T-helper 2 cell treated with Interferon-gamma antibody and Interleukin-4, amounts not matched to agents 100 ng/mL and 5 ng/mL, for 36 hours (primary cell): Measurements from ENCODE around the gene SDR42E2. TPM values are rescaled to one million over a fixed set of nuclear protein-coding genes. Genes with fewer than 3 reads are reported as not detected.
"Not testable (repeated sequence)": the region's sequence is repeated elsewhere in the genome, so short reads cannot be mapped to it uniquely, and the experiment has no call there.

ENCODE experiments used
- intact Hi-C: fragments of 100-400 bp; cut with micrococcal nuclease; formaldehyde crosslinking; loops from one replicate; pipeline ENCODE4 v1.15.1; 2023
- total RNA-seq: library from RNA; stranded (reverse); gene quantifications from 2 replicates; pipeline ENCODE4 v1.2.3, GENCODE V29; 2022

Gene SDR42E2
- total RNA-seq, 1 donor from 2014 or later = not detected

DNA sequence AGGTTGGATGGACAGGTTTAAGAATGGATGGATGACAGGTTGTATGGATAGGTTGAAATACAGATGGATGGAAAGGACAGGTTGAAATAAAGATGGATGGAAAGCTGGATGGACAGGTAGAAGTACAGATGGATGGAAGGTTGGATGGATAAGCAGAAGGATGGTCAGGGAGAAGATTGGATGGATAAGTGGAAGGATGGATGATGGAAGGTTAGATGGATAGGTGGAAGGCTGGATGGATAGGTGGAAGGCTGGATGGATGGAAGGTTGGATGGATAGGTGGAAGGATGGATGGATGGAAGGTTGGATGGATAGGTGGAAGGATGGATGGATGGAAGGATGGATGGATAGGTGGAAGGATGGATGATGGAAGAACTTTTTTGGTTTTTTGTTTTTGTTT lies 905 bp upstream of the SDR42E2 start:
- intact Hi-C loops = no loop called here

DNA sequence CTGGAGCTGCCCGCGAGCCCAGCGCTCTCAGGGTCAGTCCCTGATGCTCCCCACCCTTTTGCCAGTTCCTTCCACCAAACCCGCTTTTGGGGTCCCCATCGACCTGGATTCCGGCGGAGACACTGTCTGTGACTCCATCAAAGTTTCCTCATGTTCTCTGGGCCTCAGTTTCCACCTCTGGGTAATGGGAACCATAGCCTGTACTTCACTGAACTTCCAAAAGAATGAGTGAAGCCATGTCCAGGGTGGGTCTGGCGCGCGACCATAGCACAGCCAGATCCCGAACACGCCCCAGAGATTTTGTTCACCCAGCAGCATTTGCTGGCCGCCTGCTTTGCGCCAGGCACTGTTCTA lies 327 bp downstream of the SDR42E2 start:
- intact Hi-C loops = no loop called here

DNA sequence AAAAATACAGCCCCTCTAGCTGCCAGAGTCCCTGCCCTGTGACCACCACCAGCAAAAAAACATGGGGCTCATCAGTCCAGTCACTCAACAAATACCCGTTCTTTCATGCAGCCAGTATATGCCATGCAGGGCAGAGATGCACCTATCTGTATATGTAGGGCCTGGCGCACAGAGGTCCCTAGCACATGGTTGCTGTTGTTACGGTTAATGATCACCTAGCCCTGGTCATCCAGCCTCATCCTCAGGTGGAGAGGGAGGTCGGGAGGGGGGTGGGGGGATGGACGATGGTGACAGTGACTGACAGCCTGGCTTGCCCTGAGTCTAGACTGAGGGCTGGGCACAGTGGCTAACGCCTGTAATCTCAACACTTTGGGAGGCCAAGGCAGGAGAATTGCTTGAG lies 1.5 kb downstream of the SDR42E2 start:
- intact Hi-C loops = no loop called here

DNA sequence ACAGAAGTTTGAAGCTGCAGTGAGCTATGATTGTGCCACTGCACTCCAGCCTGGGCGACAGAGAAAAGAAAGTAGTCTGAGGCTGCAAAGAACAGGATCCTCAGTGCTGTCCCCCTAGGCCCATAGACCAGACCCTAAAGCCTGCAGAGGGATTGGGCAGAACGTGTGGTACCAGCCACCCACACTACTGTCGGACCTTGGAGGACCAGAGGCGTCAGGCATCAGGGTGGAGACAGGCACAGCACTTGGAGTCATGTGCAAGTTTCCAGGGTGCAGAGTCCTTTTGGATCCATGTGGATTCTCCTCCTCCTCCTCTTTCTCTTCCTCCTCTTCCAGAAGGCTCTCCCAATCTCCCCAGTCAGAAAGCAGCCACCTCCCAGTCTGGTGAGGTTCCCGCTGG lies 2.2 kb downstream of the SDR42E2 start:
- intact Hi-C loops = no loop called here

DNA sequence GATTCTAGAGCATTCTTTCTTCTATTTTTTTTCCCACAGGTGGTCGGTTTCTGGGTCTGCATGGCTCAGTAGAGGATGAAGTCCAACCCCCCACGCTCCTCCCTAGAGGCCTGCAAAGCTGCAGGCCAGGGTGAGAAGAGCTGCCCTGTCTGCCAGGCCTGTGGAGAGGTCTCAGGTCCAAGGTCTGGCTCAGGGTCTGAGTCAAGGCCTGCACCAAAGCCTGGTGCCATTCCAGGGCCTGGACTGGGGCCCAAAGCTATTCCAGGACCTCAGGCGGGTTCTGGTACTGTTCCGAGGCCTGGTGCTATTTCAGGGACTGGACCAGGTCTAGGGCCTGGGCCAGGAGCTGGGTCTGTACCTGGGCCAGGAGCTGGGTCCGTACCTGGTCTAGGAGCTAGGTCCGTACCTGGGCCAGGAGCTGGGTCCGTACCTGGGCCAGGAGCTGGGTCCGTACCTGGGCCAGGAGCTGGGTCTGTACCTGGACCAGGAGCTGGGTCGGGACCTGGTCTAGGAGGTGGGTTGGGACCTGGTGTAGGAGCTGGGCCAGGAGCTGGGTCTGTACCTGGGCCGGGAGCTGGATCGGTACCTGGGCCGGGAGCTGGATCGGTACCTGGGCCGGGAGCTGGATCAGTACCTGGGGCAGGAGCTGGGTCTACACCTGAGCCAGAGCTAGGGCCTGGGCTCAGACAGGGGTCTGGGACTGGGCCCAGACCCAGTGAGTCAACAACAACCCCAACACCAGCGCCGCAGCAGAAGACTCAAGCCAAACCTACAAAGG lies 3.4 kb downstream of the SDR42E2 start:
- intact Hi-C loops = no loop called here

DNA sequence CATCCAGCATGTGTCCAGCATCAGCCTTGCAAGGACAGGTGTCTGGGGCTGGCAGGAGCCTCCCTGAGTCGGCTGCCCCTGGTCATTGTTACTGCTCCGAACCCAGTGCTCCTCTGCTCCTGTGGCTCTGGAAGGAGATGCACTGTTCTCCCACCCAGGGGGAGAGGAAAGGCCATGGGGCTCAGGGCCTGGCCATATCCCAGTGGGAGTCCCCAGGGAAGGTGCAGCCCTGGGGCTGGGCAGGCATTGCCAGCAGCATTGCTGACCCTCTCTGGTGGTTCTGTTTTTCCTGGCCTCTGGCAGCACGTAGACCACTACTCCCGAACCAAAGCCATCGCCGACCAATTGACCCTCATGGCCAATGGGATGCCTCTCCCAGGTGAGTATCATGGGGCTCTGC lies 9.6 kb downstream of the SDR42E2 start:
- intact Hi-C loops = no loop called here

DNA sequence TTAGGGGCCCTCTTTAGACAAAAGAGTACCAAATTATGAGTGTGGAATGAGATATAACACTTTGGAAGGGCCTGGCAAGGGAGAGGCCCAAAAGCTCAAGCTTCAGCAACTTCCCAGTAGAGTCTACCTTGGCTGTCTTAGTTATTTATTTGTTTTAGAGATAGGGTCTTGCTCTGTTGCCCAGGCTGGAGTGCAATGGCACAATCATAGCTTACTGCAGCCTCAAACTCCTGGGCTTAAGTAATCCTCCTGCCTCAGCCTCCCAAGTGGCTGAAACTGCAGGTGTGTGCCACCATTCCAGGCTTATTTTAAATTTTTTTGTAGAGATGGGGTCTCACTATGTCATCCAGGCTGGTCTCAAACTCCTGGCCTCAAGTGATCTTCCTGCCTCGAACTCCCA lies 10.3 kb downstream of the SDR42E2 start:
- intact Hi-C loops = not testable (repeated sequence)

DNA sequence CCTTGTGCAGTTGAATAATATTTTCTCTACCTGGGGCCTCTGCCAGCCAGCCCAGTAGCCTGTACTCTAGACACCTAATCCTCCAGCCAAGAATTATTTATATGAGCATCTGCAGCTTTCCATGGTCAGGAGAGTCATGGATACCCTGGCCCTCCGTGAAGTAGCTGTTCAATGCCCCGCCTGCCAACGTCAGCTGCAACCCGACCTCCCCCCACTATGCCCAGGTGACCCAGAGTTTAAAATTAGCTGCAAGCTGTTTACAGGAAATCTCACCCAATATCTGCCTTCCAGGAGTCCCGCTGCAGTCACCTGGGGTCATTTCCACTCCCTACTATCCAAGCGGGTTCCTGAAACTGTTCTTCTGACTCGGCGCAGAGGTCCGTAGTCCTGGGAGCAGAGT lies 12.3 kb downstream of the SDR42E2 start:
- intact Hi-C loops = no loop called here

DNA sequence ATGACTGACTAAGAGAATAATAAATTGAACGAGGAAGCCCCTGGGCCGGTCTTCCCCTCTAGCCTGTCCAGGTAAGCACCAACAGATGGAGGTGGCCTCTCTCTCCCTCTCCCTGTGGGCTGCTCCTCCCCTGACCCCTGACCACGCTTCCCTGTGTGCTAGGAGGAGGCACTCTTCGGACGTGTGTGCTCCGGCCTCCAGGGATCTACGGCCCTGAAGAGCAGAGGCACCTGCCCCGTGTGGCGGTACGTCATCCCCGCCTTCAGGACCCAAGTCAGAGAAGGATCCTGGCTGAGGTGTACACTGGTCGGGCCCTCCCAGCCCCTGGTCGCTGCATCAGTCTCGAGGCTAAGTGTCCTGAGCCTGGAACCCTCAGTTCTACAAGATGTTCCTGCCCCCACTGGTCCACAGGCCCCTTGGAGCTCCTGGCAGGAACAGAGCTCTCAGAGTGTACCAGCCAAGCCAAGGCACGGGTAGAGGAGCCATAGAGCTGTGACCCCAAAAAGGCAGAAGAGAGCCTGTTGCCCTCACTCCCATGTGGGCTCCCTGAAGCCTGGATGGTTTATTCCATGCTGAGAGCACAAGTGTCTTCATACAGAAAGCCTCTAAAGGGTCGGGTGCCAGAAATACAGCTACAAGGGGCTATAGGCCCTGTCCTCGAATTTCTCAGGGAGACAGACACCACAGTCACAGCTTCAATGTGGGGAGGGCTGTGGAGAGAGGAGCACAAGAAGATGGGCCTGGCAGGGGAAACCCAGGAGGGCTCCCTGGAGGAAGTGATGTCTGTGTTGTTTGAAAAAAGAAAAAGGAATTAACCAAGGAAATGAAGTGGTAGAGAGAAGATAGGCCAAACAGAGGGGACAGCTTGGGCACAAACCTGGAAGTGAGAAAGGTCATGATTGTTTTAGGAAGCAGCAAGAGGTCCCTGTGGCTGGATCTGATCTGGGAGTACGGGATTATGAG lies 15.9 kb downstream of the SDR42E2 start:
- intact Hi-C loops = no loop called here

DNA sequence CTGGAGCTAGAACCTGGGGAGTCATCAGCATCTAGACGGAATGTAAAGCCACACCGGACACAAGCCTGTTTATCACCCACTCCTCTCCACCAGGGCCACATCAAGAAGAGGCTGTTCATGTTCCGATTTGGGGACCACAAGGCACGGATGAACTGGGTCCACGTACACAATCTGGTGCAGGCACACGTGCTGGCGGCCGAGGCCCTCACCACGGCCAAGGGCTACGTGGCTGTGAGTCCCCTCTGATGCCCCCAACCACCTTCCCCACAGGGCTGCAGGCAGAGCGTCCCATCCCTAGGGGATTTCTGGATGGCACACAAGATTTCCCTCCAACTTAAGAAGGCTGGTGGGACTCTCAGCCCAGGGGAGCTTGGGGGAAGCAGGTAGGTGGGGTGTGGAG lies 19.1 kb downstream of the SDR42E2 start:
- intact Hi-C loops = no loop called here

DNA sequence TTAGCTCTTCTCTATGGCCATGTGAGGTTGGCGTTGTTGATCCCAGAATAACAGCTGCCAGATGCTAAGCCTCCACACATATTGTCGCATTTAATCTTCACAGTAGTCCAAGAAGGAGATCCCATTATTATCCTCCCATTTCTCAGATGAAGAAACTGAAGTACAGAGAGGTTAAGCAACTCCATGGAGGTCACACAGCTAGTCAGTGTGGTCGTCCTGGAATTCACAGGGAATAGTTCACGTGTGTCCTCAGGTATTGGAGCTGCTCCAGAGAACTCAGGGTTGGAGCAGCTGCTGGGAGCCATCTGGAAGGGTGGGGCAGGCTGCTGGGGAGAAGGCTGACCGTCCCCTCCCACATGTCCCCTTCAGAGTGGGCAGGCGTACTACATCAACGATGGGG lies 19.5 kb downstream of the SDR42E2 start:
- intact Hi-C loops = no loop called here

DNA sequence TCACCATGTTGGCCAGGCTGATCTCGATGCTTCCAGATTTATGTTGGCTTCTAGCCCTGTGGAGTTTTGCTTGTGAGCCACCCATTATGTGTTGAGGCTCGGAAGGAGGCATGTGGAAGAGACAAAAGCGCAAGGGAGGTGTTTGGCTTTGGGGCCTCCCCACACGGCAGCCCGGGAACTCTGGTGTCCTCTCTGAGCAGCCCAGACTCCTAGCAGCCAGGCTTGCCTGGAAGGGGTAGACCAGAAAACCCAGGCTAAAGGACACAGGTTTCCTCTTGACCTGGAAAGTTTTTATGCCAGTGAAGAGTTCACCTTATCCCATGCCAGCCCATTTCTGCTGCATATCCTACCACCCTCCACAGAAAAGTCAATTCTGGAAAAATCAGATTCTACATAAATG lies 21.0 kb downstream of the SDR42E2 start:
- intact Hi-C loops = no loop called here

DNA sequence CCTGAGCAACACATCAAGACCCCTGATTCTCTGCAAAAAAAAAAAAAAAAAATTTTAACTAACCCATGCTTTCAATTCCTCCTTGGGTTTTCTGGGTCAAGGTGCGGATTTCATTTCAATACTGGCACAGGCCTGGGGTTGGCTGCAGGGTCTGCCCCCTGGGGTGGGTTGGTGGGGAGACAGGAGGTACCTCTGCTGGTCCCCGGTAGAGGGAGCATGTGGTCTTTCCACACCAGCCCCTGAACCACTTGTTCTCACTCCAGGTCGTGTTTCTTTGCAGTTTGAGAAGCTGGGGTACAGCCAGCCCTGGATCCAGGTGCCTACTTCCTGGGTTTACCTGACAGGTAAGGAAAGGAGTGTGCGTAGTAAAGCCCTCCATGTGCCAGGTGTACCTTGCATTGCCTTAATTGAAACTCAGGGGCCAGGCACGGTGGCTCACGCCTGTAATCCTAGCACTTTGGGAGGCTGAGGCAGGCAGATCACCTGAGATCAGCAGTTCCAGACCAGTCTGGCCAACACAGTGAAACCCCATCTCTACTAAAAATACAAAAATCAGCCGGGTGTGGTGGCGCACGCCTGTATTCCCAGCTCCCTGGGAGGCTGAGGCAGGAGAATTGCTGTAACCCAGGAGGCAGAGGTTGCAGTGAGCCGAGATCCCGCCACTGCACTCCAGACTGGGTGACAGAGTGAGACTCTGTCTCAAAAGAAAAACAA lies 21.8 kb downstream of the SDR42E2 start:
- intact Hi-C loops = no loop called here

DNA sequence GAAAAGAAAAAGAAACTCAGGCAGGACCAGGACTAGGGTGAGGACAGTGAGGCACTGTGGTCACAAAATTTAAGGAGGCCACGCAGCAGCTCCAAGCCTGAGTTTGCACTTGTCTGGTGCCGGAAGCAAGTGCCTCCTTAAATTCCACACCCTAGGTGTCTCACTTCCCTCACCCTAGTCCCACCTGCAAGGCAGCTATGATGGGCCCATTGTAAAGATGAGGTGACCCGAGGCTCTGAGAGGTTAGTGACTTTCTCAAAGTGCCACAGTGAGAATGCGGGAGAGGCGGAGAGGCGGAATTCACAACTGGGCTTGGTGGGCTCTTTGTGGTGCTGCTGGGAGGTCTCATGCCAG lies 22.3 kb downstream of the SDR42E2 start:
- intact Hi-C loops = no loop called here

DNA sequence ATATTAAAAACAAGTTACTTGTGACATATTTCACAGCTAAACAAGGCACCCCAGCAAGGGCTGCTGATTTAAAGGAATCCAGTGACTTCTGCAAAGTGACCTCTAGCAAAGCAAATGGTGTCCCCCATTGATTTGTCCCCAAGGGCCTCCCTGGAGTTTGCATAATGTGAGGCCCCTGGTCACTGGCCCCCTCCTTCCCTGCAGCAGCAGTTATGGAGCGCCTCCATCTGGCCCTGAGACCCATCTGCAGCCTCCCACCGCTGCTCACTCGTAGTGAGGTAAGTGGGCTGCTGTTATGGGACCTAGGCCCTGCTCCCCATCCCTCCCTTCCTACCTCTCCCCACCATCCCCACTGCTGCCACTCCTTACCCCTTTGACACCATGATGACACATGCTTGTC lies 24.2 kb downstream of the SDR42E2 start:
- intact Hi-C loops = no loop called here

DNA sequence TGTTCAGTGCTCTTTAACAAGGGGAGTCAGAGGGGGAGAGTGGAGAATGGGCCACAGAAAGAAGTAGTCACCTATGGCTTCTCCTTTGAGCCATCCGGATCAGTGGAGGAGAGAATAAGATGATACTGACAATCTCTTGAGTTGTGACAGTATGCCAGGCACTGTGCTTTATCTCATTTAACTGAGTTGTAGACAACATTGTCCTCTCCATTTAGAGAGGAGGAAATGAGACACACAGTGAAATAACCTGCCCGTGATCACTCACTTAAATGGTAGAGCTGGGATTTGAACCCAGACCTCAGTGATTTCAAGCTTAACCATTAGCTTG lies 25.9 kb downstream of the SDR42E2 start:
- intact Hi-C loops = loop anchor here (1.0 kb wide), 2 partner anchors 111 to 187 kb away; partner anchors contain the start of gene PDZD9

DNA sequence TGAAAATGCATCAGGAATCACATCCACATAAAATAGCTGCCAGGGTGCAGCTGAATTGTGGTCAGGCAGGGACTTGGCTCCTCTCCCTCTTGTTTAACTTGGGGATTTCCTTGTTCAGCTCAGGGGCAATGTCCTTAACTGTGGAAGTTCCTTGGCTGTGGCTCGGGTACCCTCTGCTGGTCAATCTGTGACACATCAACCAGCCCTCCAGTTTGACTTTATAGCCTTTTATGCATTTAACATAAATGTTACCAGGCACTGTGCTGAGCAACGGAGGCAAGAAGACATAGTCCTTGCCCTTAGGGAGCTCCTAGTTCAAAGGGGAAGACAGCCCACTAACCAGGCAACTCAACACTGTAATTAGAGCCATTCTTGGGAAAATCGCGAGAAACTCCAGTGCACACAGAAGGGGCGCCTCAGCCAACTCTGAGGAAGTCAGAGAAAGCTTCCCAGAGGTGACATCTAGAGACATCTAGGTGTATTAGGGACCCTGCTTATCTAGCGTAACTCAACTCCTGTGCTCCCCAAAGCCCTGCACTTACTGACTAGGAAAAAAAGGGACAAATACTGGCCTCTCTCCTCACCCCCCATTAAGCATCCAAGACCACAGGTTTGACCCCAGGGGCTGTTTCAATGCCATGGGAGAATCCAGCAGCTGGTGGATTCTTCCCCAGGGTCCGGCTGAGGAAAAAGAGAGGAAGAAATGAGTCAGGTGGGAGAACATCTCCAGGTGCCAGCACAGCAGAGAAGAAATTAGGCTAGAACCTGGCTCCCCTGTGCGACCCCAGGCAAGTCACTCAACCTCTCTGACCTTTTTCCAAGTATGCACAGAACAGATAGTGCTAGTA lies 26.5 kb downstream of the SDR42E2 start:
- intact Hi-C loops = loop anchor here (1.0 kb wide), 2 partner anchors 112 to 188 kb away; partner anchors contain the start of gene PDZD9

DNA sequence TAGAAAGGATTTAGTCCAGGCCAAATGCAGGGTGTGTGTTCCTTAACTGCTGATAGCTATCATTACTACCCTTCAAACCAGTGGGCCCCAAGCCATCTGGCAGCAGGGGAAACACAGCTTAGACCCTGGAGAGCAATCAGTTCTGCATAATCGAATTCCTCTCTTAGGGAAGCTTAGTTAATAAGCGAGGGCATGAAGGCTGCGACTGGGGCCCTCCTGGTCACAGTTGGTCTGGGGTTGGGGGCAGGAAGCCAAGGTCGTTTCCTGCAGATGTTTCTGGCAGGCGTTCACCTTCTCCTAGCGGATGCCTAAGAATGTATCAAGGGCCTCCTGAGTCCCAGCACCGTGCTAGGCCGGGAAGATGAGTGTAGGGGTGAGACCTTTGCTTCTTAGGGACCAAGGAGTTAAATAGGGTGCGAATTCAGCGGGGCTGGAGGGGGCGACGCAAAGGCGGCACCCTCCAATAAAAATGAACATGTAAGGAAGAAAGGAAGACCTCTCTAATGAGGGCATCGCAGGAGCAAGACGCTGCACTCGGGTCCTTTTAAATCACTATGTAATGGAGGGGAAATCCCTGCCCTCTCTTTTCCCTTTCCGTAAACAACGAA lies 27.3 kb downstream of the SDR42E2 start:
- intact Hi-C loops = loop anchor here (1.0 to 5.0 kb wide), 7 partner anchors 17 to 669 kb away; partner anchors contain the start of genes CDR2, EEF2K, METTL9 and POLR3E

DNA sequence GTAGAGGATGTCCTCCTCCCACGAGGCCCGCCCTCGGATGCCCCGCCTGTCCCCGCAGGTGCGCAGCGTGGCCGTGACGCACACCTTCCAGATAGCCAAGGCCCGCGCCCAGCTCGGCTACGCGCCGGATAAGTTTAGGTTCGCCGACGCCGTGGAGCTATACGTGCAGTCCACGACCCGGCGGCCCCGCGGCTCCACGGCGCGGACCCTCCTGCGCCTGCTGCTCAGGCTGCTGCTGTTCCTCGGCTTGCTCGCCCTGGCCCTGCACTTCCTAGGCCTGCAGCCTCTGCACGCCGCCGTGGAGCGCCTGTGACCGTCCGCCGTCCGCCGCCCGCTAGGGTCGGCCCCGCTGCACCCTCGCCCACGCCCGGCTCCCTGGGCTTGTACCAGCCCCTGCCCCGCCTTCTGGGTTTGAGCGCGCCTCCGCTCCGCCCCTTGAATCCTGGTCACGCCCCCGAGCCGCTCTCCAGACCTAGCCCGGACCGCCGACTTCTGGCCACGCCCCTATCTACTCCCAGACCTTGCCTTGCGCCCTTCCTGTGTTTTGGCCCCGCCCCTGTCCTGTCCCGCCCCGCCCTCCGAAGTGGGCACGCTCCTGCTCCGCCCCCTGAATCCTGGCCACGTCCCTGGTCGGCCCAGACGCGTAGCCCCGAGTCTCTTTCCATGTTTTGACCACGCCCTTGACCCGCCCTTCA lies 27.9 kb downstream of the SDR42E2 start:
- intact Hi-C loops = loop anchor here (1.0 to 5.0 kb wide), 7 partner anchors 16 to 669 kb away; partner anchors contain the start of genes CDR2, EEF2K, METTL9 and POLR3E
